ENCODE measurements around the gene LCE2B.

GRCh38 chr1:152646656-152647055 lies 39.3 kb upstream of the LCE2B start:
- TF ChIP-seq CTCF (IDR thresholded peaks at IDR 0.05; ENCODE audit: insufficient read depth, low read depth, low read length) (no peak), EZH2 (IDR thresholded peaks at IDR 0.05; ENCODE audit: insufficient read depth, low read length) (no peak)
